HL-60/S4 treated with retinoic acid at 250 ng/mL for 4 days and 3 days (cell line): ENCODE results near the gene HECTD4.

Experiments used
- in situ Hi-C: fragments of 300-500 bp; cut with MboI; formaldehyde crosslinking; loops from 2 replicates; pipeline ENCODE4 v1.7.0; 2022; ENCODE audit warnings: low sequenced_read_pairs

HECTD4 gene

DNA sequence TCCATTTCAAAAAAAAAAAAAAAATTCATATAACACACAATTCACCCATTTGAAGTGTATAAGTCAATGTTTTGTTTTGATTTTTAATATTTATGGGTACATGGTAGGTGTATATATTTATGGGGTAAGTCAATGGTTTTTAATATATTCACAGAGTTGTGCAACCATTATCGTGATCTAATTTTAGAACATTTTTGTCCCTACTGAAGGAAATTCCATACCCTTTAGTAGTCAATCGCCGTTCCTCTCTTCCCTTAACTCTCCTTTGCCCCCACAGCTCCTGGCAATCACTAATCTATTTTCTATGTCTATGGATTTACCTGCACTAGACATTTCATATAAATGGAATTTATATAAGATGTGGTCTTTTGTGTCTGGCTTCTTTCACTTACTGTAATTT, 164.1 kb downstream of the HECTD4 start:
- in situ Hi-C loops, result no loop called here

DNA sequence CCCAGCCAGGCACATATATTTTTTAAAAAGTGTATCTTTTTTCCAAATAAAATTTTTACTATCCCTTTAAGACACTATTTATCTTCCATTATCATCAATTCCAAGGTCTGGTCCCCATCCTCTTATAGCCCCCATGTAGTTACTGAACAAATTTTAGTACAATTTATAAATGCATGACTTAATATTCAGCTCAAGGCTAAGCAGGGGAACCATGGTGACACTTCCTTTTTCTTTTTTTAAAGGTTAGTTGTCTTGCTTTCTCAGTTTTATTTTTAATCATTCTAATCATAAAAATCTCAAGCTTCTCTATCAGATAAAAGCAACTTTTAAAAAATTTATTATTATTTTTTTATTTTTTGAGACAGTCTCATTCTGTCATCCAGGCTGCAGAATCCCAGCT, 164.6 kb downstream of the HECTD4 start:
- in situ Hi-C loops, result no loop called here

DNA sequence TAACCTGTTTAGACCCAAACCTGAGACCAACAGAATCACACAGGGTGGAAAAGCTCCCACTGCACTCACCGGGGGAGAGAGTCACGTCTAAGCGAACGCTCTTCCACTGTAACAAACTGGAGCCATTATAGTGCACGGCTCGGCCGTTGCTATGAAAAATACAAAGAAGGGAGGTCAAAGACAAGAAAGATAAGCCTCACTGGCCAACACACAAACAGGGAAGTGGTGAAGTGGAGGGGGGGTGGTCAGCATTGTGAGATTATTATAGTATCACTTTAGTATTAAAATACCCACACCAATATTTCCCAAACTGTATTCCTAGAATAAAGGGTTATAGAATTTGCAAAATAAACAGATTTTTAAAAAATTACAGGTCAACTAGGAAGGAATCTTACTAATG, 166.0 kb downstream of the HECTD4 start:
- in situ Hi-C loops, result no loop called here

DNA sequence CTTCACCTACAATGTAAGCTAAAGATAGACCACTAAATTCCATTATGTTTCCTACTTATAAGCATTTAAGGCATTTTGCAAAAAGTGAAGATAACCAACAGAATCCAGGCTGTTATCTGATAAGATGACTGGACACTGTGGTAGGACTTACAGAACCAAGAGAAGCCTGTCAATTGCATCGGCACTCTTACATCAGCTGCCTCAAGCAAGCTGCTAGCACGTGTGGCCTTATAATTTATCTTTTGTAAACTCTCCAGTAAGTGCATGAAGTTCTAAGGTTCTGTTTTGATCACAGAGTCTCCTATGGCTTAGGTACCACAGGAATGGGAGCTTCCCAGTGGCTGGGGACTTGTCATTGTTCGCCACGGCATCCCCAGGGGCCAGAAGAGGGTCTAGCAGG, 168.2 kb downstream of the HECTD4 start:
- in situ Hi-C loops, result no loop called here

DNA sequence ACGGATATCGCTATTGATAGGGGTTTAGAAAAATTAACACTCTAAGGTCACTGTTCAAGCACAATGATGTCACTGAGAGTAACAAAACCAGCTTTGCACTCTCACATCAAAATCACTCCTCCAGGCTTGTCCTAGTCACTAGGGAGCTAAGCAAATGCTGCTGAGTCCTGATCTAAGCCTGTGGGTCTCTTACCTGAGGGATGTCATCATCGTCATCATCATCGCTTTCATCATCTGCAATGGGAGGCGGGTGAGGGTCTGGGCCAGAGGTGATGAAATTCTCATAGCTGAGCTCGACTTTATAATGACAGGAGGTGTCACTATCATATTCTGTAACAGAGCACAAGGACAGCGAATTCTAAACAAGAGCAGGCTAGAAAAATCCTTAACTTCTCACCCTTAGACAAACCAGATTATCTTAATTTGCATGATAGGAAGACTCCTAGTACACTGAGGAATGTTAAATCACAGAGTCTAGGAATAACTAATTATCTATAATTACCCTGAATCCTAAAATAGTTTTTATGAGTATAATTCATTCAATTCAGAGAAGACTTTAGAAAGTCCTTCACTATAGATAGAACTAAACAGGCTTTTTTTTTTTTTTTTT, 173.8 kb downstream of the HECTD4 start:
- in situ Hi-C loops, result no loop called here

DNA sequence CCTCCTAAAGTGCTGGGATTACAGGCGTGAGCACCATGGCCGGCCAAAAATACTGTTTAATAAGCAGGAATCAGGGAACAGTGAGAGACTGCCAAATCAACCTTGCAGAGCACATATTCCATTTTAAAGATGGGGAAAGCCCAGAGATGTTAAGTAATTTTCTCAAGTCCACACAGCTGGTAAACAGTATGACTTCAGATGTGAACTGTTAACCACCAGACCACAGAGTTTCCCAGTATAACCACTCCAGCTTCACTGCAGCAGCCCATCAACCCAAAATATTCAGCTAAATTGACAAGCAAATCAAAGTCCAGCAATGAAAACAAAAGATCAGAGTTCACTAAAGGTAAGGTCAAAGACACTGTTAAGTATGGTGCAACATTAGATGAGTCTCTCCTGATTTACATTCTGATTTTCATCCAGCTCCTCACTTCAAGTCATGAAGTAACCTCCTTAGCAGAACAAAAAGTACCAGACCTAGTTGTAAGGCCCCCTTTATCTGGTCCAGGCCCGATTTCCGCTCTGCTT, 174.8 kb downstream of the HECTD4 start:
- in situ Hi-C loops, result no loop called here

DNA sequence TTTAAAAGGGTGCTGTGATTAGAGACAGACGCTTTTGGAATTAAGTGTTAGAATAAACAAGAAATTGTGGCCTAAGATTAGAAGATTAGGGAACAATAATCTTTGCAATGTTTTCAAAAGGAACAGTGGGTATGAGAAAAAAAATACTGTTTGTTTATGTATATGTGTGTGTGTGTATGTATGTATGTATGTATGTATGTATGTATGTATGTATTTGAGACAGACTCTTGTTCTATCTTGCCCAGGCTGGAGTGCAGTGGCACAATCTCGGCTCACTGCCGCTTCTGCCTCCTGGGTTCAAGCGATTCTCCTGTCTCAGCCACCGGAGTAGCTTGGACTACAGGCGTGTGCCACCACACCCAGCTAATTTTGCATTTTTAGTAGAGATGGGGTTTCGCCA, 175.3 kb downstream of the HECTD4 start:
- in situ Hi-C loops, result no loop called here

DNA sequence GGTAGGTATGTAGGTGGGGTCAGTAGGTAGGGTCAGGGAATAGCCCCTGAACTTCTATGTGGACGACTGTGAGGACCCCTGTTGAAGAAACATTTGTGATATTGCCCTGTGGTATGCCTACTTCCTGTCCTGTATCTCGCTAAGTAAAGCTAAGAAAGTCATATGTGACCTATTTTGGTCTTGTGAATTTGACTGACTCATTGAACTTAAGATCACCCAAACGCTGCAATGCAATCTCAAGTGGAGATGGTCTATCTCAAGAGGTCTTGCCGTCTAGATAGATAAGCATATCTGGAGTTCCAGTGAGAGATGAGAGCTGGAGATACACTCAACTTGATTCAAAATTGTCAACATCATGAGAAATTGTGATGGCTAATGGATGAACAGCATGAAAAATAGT, 183.1 kb downstream of the HECTD4 start:
- in situ Hi-C loops, result no loop called here

DNA sequence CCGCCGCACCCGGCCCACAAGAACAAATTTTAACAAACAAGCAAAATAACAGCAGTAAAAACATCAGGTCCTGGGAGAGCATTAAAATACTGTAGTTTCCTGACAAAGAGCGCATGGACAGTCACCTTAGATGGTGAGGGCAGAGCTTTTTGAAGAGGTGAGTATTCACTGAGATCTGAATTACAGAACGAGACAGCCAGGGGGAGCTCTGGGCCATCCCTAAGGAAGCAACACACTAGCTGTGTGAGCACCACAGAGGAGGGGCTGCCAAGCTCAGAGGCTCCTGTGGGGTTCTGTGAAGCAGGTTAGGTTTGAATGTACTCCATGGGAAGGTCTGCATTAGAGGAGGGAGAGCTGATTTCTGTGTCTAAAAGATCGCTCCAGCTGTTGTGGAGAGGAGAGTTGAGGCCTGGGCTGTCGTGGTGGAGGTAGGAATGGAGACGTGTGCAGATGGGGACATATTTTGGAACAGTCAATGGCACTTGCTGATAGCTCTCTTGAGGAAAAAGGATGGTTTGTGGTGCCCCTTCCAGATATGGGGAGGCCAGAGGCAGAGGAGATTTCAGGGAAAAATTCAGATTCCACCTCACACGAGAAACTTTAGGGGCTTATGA, 184.0 kb downstream of the HECTD4 start:
- in situ Hi-C loops, result no loop called here

DNA sequence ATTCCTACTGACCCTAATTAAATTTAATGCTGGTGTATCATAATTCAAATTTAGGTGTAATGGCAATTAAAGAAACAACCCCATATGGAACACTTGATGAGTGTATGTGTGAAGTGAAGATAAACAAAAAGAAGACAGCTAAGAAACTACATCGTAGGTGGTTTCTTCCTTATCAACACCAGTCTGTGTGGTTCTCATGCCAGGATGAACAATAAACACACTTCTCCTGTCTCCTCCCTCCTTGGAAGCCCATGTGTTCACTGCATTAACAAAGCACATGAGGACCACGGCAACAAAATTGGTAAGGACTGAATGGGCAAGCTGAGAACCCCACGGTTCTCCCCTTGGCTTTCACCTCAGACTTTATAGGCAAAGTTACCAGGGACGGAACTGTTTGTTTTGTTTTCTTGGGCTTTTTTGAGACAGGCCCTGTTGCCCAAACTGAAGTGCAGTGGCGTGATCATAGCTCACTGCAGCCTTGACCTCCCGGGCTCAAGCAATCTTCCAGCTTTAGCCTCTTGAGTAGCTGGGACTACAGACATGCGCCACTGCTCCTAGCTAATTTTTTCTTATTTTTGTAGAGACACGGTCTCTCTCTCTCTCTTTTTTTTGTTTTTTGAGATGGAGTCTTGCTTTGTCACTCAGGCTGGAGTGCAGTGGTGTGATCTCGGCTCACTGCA, 185.9 kb downstream of the HECTD4 start:
- in situ Hi-C loops, result no loop called here

DNA sequence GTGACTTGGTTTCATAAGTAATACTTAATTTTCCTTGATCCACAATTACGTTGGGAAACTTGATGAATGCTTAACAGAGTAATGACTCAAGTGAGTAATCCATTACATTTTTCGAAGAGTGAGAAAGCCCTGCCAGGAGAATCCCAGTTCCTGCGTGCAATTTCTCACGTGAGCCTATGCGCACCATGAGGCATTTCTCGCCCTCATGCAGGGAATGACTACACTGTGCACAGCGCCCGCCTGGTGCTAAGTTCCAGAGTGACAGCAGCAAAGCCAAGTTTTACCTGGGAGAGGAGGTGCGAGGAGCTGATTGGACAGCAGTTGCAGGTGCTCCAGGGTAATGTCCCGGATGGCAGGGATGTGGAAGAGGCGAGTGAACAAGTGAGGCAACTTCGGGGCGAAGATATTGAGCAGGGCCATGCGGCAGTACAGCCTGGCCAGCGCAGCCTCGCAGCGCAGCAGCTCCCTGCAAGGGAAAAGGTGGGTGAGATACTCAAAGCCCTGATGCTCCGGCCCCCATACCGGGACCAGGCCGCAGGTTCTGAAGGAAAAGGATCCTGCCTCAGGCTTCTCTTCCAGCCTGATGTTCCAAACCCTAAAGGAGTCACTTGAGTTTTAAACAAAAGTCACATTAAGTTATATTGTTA, 187.5 kb downstream of the HECTD4 start:
- in situ Hi-C loops, result no loop called here

DNA sequence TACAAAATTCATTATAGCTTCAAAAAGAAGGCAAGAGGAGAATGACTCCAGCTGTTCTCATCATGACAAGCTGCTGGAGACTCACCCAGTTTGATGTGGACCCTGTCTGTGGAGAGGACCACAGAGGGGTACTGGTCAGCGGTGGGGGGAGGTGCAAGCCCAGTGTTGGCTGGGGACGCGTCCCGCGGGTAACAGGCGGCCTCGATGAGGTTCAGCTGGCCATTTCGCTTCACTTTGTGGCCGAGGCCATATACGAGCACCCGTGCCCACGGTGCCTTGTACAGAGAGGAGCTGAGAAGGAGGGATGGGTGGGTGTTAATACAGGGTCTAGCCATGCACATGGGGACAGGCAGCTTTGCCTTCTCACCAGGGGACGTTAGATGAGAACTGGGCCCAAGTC, 189.8 kb downstream of the HECTD4 start:
- in situ Hi-C loops, result no loop called here

DNA sequence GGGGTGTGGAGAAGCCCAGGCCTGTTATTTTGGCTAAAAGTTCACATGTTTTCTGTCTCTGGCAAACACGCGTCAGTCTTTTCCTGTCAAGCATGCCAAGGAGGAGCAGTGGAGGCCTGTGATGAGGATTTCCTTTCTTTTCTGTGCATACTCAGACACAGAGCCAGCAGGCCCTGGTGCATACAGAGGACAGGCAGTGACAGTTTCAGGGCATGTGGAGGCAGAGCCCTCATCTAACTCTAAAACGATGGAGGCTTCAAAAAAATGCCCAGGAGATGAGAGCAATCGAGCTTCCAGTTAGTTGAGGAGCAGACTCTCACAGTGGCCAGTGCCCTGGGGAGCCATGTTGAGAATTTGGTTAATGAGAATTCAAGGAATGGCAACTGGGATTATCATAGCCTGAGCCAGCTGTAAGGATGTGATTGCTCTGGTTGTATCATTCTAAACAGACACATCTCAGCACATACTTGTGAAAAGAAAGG, 190.3 kb downstream of the HECTD4 start:
- in situ Hi-C loops, result no loop called here

DNA sequence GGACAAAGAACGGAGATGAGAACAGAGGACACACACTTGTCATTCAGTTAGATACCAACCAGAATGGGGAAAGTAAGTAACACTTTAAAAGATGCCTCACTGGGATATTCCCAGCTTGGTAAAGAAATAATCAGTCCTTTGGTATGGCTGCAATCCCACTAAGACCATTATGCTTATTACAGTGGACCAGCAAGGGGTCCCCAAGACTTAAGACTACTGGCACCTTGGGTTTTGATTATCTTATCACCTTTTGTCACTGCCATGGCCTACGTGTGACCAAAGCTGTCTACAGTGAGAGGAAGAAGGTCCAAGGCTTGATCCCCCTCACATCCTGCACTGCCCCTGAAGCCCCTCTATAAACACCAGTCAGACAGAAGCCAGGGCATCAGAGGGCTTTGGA, 191.0 kb downstream of the HECTD4 start:
- in situ Hi-C loops, result no loop called here

DNA sequence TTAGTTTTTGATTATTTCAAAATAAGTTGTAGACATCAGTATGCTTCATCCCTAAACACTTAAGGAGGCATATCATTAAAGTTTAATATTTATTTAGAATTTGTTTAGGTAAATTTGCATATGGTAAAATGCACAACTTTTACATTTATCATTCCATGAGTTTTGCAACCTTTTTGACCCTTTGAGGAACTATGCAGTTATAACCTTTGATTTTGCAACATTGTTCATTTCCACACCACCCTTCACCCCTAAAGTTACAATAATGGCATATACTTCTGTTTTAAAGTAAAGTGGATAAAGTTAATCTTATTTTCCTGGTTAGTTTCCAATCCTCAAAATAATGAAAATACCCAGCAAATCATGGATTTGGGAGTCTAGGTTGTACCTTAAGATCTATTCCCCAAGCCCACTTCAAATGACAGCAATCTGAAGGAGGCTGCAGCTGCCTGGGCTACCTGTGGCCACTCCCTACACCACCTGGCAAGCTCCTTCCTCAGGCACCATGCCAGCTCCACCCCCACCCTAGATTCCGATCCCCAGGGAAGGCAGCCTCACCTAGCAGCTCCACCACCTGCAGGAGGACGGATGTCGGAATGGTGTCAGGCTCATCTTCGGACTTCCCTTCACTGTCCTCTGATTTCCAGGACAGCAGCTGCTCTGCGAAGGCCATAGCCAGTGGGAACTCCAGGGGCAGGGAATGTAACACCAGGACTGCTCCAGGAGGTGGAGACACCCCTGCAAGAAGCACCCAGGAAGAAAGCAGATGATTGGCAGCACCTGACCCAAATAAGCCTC, 191.8 kb downstream of the HECTD4 start:
- in situ Hi-C loops, result no loop called here

DNA sequence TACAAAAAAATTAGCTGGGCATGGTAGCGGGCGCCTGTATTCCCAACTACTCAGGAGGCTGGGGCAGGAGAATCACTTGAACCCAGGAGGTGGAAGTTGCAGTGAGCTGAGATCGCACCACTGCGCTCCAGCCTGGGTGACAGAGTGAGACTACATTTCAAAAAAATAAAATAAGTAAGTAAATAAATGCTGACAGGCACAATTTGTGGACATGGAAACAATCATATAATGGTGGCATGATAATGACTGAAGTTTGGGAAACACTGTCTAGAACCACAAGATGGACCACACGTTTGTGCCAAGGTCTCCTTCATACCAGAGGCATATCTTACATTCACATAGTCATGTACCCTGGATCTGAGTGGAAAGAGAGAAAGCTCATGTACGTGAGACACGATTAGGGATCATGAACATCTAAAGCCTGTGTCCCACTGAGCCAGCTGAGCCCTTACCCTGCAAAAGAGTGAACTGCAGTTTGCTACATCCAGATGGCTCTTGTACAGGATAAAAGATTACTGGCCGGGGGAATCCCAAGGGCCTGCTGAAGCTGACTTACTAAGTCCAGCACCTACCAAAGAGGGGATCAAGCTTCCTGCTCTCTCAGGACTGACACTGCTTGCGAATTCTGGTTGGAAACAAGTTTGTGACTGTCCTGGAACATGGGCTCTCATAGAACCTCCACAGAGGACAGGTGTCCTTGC, 194.0 kb downstream of the HECTD4 start:
- in situ Hi-C loops, result no loop called here

DNA sequence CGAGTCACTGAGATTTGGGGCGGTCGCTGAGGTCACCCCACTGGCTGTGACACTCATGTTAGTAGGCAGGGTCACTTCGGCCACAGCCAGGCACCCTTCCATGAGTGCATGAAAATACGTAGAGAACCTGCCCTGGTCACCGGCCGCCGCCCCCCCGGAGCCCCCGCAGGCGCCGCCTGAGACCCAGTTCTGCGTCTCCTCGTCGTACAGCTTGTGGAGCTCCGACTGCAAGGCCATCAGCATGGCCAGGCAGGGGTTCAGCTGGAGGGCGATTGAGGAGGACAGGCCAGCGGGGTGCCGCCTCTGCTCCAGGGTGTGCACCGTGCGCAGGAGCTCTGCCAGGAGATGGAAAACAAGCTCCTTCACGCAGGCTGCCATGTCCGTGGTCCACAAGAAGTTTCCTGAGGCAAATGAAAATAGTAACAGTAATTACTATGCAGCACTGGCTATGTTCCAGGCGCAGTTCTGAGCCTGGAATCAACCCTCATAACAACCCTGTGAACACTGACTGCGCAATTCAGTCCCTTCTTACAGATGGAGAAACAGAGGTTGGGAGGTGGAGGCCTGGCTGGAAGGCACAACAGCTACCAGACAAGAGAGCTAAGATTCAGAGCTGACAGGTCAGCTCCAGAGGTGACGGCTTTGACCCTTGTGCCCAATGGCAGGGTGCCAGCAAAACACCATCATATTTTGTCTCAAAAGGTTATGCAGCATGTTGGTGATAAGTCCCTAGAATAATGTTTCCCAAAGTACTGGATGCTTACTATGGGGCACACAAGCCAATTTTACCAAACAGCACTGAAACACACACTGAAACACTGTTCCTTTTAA, 196.9 kb downstream of the HECTD4 start:
- in situ Hi-C loops, result no loop called here

DNA sequence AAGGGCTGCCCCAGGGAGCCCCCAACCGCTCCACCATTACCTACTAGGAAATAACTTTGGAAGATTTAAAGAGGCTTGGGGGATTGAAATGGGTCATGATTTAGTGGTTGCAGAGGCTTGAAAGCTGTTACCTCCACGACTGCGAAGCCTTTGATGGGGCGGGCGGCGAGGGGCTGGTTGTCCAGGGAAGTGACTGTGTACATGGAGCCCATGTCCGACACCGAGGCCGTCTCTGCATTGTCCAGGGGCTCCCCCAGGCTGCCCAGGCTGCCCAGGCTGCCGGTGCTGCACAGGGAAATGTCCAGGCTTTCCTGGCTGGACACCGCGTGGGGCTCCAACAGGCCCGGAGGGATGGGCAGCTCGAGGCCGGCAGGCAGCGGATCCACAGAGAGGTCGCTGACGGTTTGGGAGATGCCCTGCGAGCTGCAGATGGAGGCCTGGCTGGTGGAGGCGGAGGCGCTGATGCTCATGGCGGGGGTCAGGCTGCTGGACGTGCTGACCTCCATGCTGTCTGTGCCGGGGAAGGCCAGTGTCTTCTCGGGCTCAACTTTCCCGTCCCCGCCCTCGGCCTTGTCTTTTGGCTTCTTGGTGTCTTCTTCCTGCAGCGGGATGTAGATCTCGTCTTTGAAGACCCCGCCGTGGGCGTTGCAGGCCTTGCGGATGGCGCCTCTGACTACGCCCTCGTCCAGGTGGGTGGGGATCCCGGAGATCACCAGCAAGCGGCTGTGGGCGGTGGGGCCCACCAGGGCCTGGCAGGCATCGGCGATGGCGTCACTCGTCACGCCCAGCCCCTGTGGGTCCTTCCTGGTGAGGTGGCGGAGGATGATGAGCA, 198.0 kb downstream of the HECTD4 start:
- in situ Hi-C loops, result no loop called here
